Type B pancreatic cell (in vitro differentiated cells): ENCODE results near the gene ZNF414. TPM values are rescaled to one million over a fixed set of nuclear protein-coding genes. Genes with fewer than 3 reads are reported as not detected.

ENCODE experiments used
- DNase-seq: peaks from one replicate; pipeline ENCODE4 v3.0.0; 2021; ENCODE audit warnings: mixed read lengths; ENCODE audit not compliant: unreplicated experiment; ENCODE audit errors: extremely low spot score
- H3K27ac Mint-ChIP-seq: 2 replicates; pipeline ENCODE4 v1.8.0; 2021; ENCODE audit warnings: mild to moderate bottlenecking, mixed read lengths
- H3K27me3 Mint-ChIP-seq: 2 replicates; pipeline ENCODE4 v1.8.0; 2021; ENCODE audit warnings: mixed read lengths
- H3K36me3 Mint-ChIP-seq: 2 replicates; pipeline ENCODE4 v1.8.0; 2021; ENCODE audit warnings: mixed read lengths
- H3K4me1 Mint-ChIP-seq: one replicate; pipeline ENCODE4 v1.8.0; 2021; ENCODE audit warnings: mixed read lengths; ENCODE audit not compliant: unreplicated experiment
- H3K4me3 Mint-ChIP-seq: 2 replicates; pipeline ENCODE4 v1.8.0; 2021; ENCODE audit warnings: mild to moderate bottlenecking, mixed read lengths
- H3K9me3 Mint-ChIP-seq: 2 replicates; pipeline ENCODE4 v1.8.0; 2021; ENCODE audit warnings: mixed read lengths
- total RNA-seq: library from RNA; stranded (reverse); gene quantifications from 2 replicates; pipeline ENCODE4 v1.2.1, GENCODE V29; 2021; ENCODE audit warnings: low replicate concordance
- TF ChIP-seq, protein P1 (sequence below): fragments of 200-600 bp; sonication (generic); conservative IDR thresholded peaks from 2 replicates; pipeline ENCODE4 v1.5.0; 2021; ENCODE audit warnings: antibody characterized with exemption, mild to moderate bottlenecking

ZNF414 gene
- total RNA-seq, 1 donor from 2014 or later: 25.4 TPM

DNA sequence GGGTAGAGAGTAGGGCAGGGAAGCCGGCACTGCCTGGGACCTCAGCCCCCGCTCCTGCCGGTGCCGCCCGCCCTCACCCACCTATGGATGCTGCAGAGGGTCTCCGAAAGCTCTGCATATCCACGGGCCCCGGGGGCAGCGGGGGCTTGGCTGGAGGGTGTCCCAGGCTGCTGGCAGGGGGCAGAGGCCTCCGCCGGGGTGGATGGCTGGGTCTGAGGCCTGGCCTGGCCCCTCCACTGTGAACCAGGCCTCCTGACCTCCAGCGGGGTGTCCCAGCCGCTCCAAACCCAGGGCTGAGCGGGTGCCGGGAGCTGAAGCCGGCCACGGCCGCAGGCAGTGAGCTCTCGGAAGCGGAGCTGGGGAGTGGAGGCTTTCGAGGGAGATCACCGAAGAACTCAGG is 15.7 kb downstream of the ZNF414 start:
- Mint-ChIP-seq H3K4me3 (no peak overlapping the region), H3K9me3 (no peaks in the 10 kb centered on the region), H3K4me1 (peaks cover 8% of the 10 kb centered on the region), H3K36me3 (no peaks in the 10 kb centered on the region), H3K27me3 (no peaks in the 10 kb centered on the region), H3K27ac (no peak overlapping the region)
- TF ChIP-seq, protein P1, sequence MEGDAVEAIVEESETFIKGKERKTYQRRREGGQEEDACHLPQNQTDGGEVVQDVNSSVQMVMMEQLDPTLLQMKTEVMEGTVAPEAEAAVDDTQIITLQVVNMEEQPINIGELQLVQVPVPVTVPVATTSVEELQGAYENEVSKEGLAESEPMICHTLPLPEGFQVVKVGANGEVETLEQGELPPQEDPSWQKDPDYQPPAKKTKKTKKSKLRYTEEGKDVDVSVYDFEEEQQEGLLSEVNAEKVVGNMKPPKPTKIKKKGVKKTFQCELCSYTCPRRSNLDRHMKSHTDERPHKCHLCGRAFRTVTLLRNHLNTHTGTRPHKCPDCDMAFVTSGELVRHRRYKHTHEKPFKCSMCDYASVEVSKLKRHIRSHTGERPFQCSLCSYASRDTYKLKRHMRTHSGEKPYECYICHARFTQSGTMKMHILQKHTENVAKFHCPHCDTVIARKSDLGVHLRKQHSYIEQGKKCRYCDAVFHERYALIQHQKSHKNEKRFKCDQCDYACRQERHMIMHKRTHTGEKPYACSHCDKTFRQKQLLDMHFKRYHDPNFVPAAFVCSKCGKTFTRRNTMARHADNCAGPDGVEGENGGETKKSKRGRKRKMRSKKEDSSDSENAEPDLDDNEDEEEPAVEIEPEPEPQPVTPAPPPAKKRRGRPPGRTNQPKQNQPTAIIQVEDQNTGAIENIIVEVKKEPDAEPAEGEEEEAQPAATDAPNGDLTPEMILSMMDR: no peak
- no peak for DNase-seq

DNA sequence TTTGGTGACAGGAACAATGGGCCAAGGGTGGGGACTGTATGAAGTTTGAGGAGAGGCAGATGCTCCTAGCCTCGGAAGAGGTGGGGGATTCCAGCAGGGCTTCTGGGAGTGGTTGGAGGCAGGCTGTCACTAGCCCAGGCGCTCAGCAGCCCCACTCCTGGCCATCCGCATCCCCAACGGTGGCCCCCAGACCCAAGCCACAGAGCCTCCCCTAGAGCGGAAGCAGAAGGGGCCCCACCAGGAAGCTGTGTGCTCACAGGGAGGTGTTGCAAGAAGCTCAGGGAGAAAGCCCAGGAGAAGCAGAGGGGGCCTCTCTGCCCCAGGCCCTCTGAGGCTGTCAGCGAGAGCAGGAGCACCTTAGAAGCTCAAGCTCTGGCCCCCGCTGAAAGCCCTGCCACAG is 19.8 kb downstream of the ZNF414 start:
- TF ChIP-seq, protein P1: no peak
- Mint-ChIP-seq H3K27ac (no peak overlapping the region), H3K36me3 (no peaks in the 10 kb centered on the region), H3K4me3 (no peak overlapping the region), H3K27me3 (no peaks in the 10 kb centered on the region), H3K4me1 (no peaks in the 10 kb centered on the region), H3K9me3 (no peaks in the 10 kb centered on the region)
- DNase-seq: no peak

DNA sequence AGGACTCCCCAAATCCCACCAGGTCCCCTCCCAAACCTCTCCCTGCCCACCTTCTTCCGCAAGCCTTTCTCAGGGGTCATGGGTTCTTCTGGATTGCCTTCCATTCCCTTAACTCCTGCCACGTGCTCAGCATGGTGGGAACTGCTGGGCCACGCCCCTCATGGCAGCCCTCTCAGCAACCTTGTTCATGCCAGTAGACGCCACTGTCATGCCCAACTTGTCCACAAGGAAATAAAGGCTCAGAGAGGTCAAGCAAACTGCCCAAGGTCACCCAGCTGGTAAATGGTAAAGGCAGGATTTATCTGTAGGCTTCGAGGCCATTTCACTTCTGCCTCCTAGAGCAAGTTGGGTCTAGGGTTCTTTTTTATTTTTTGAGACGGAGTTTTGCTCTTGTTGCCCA is 22.4 kb downstream of the ZNF414 start:
- no peak for DNase-seq

DNA sequence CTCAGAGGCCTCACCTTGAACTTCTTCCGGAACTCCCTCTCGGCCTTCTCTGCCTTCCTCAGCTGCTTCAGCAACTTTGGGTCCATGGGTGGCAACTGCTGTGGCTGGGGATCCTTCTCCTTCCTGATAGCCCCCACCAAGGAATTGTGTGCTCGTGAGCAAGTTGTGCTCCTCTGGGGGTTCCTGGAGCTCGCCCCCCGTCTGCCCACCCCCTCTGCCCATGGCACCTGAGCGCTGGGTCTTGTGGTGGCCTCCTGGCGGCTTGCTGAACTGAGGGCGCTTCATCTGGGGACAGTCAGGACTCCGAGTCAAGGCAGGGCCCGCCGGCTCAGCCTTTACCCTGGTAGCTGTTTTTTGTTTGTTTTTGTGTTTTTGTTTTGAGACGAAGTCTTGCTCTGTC is 23.1 kb downstream of the ZNF414 start:
- H3K4me1 Mint-ChIP-seq: peaks cover 4% of the 10 kb centered on the region
- DNase-seq: no peak
- H3K27ac Mint-ChIP-seq: no peak overlapping the region
- TF ChIP-seq, protein P1: no peak
- no peaks in the 10 kb centered on the region for H3K9me3 Mint-ChIP-seq
- H3K4me3 Mint-ChIP-seq: no peak overlapping the region
- no peaks in the 10 kb centered on the region for H3K27me3 Mint-ChIP-seq
- peaks cover 17% of the 10 kb centered on the region for H3K36me3 Mint-ChIP-seq

More for the DNA sequence above, 22.4 kb downstream of the ZNF414 start:
- no peak overlapping the region for H3K27ac Mint-ChIP-seq
- H3K27me3 Mint-ChIP-seq: no peaks in the 10 kb centered on the region
- H3K36me3 Mint-ChIP-seq: peaks cover 13% of the 10 kb centered on the region
- peaks cover 4% of the 10 kb centered on the region for H3K4me1 Mint-ChIP-seq
- TF ChIP-seq, protein P1: peak; percentile 57
- H3K4me3 Mint-ChIP-seq: no peak overlapping the region
- no peaks in the 10 kb centered on the region for H3K9me3 Mint-ChIP-seq

DNA sequence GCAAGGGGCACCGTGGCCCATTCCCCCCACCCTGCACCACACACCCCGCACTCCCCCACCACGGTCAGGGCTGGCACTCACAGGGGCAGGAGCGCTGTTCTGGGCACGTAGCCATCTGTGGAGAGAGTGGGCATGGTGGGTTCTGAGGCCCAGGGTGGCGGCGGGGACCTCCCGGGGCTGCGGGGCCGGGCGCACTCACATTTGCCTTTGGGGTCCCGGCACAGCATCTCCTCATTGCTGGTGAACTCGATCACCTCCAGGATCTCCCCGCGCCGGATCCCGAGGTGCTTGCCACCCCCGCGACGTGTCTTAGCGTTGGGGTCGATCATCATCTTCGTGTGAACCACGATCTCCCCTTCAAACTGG is 23.6 kb downstream of the ZNF414 start:
- H3K27ac Mint-ChIP-seq: no peak overlapping the region

More for the DNA sequence above, 23.6 kb downstream of the ZNF414 start:
- DNase-seq: no peak
- TF ChIP-seq, protein P1: no peak
- H3K4me3 Mint-ChIP-seq: no peak overlapping the region
- no peaks in the 10 kb centered on the region for H3K27me3 Mint-ChIP-seq
- H3K4me1 Mint-ChIP-seq: peaks cover 4% of the 10 kb centered on the region
- H3K36me3 Mint-ChIP-seq: peaks cover 17% of the 10 kb centered on the region
- no peaks in the 10 kb centered on the region for H3K9me3 Mint-ChIP-seq
